GM23338 (cell line): Measurements from ENCODE around the gene TGFBR3. TPM values are rescaled to one million over a fixed set of nuclear protein-coding genes. Genes with fewer than 3 reads are reported as not detected.

ENCODE experiments used
- ATAC-seq: fragments of 200-7000 bp; cut with Tn5 transposase; 3 replicates; pipeline ENCODE4 v1.9.1; 2020
- DNase-seq: peaks from one replicate; pipeline ENCODE4 v3.0.0-alpha.2; 2015; ENCODE audit warnings: low spot score
- H2AFZ ChIP-seq: fragments of 200-600 bp; sonication (generic); 2 replicates; pipeline ENCODE4 v1.8.0; 2016; ENCODE audit warnings: antibody characterized with exemption, mild to moderate bottlenecking, moderate library complexity
- H3F3A ChIP-seq: fragments of 200-600 bp; sonication (generic); replicated peaks from 2 replicates; pipeline ENCODE4 v1.8.0; 2017; ENCODE audit warnings: antibody characterized with exemption, mixed run types, low read depth
- H3K27ac ChIP-seq: fragments of 200-600 bp; sonication (generic); 2 replicates; pipeline ENCODE4 v1.6.1; 2016; ENCODE audit warnings: low read depth
- H3K27me3 ChIP-seq: fragments of 200-600 bp; sonication (generic); 2 replicates; pipeline ENCODE4 v1.8.0; 2016; ENCODE audit warnings: mild to moderate bottlenecking, mixed run types, moderate library complexity; ENCODE audit not compliant: insufficient read depth
- H3K36me3 ChIP-seq: fragments of 200-600 bp; sonication (generic); 2 replicates; pipeline ENCODE4 v1.8.0; 2016; ENCODE audit warnings: mild to moderate bottlenecking; ENCODE audit not compliant: insufficient read depth
- H3K4me1 ChIP-seq: fragments of 200-600 bp; sonication (generic); 2 replicates; pipeline ENCODE4 v1.8.0; 2016; ENCODE audit warnings: mild to moderate bottlenecking, moderate library complexity; ENCODE audit not compliant: insufficient read depth
- H3K4me2 ChIP-seq: fragments of 200-600 bp; sonication (generic); 2 replicates; pipeline ENCODE4 v1.7.1; 2017; ENCODE audit warnings: mixed run types
- H3K4me3 ChIP-seq: fragments of 200-600 bp; sonication (generic); 2 replicates; pipeline ENCODE4 v1.6.1; 2016; ENCODE audit warnings: mixed run types
- H3K79me2 ChIP-seq: fragments of 200-600 bp; sonication (generic); replicated peaks from 2 replicates; pipeline ENCODE4 v1.8.0; 2017; ENCODE audit warnings: mild to moderate bottlenecking; ENCODE audit not compliant: insufficient read depth
- H3K9me2 ChIP-seq: fragments of 200-600 bp; sonication (generic); 2 replicates; pipeline ENCODE4 v1.8.0; 2017; ENCODE audit not compliant: insufficient read depth
- H4K20me1 ChIP-seq: fragments of 200-600 bp; sonication (generic); replicated peaks from 2 replicates; pipeline ENCODE4 v1.8.0; 2017; ENCODE audit warnings: mild to moderate bottlenecking; ENCODE audit not compliant: insufficient read depth
- H3K27ac Mint-ChIP-seq: 2 replicates; pipeline ENCODE4 v1.8.0; 2020; ENCODE audit warnings: inconsistent platforms, mild to moderate bottlenecking, moderate library complexity, mixed read lengths
- H3K27me3 Mint-ChIP-seq: 3 replicates; pipeline ENCODE4 v1.8.0; 2022; ENCODE audit warnings: low read depth, mild to moderate bottlenecking, moderate library complexity, mixed read lengths, inconsistent platforms; ENCODE audit not compliant: insufficient read depth, poor library complexity
- H3K36me3 Mint-ChIP-seq: 3 replicates; pipeline ENCODE4 v1.8.0; 2021; ENCODE audit warnings: low read depth, mild to moderate bottlenecking, inconsistent platforms, moderate library complexity, mixed read lengths
- H3K4me1 Mint-ChIP-seq: 3 replicates; pipeline ENCODE4 v1.8.0; 2020; ENCODE audit warnings: mild to moderate bottlenecking, inconsistent platforms, mixed read lengths
- H3K4me3 Mint-ChIP-seq: 3 replicates; pipeline ENCODE4 v1.8.0; 2021; ENCODE audit warnings: moderate library complexity, mild to moderate bottlenecking, inconsistent platforms, mixed read lengths
- H3K9me3 Mint-ChIP-seq: 3 replicates; pipeline ENCODE4 v1.8.0; 2020; ENCODE audit warnings: moderate library complexity, mild to moderate bottlenecking, inconsistent platforms, mixed read lengths
- CREB1 ChIP-seq: fragments of 250-450 bp; sonication (Bioruptor Pico); IDR thresholded peaks from 2 replicates; pipeline ENCODE4 v1.5.0; 2020; ENCODE audit warnings: low read depth, mild to moderate bottlenecking, moderate library complexity
- EZH2phosphoT487 ChIP-seq: fragments of 200-600 bp; sonication (generic); IDR thresholded peaks from one replicate; pipeline ENCODE4 v1.8.1; 2018; ENCODE audit warnings: antibody characterized with exemption; ENCODE audit not compliant: unreplicated experiment
- NANOG ChIP-seq: IDR thresholded peaks from 2 replicates; pipeline ENCODE4 v1.6.1; 2016; ENCODE audit warnings: antibody characterized with exemption, borderline replicate concordance
- POLR2AphosphoS5 ChIP-seq: IDR thresholded peaks from 2 replicates; pipeline ENCODE4 v1.6.1; 2016; ENCODE audit warnings: antibody characterized with exemption, low read depth
- STAT1 ChIP-seq: IDR thresholded peaks from one replicate; pipeline ENCODE4 v1.6.1; 2016; ENCODE audit warnings: antibody characterized with exemption; ENCODE audit not compliant: unreplicated experiment
- ZNF114 ChIP-seq: fragments of 250-450 bp; sonication (Bioruptor Pico); IDR thresholded peaks from 2 replicates; pipeline ENCODE4 v1.5.0; 2020; ENCODE audit warnings: mild to moderate bottlenecking, moderate library complexity
- polyA plus RNA-seq: library from polyadenylated mRNA; unstranded; fragments of >200 nt; fragmentation: Nextera tagmentation; extraction: Ambion mirVana; gene quantifications from 2 replicates; pipeline ENCODE4 v1.2.1, GENCODE V29; 2016
- total RNA-seq: library from RNA; depleted of rRNA; stranded (reverse); fragments of >200 nt; shearing (Covaris generic); gene quantifications from 2 replicates; pipeline ENCODE4 v1.2.3, GENCODE V29; 2014
- TF ChIP-seq, protein P1 (sequence below): fragments of 250-450 bp; sonication (Bioruptor Pico); IDR thresholded peaks from 2 replicates; pipeline ENCODE4 v1.5.0; 2020; ENCODE audit warnings: mild to moderate bottlenecking, moderate library complexity
- TF ChIP-seq, protein P2 (sequence below), 2 experiments: fragments of 200-600 bp in 1 of 2; sonication (generic) in 1 of 2; conservative IDR thresholded peaks; 2 replicates each; pipeline versions ENCODE4 v1.5.1 to v1.6.1; 2016 to 2017; ENCODE audit warnings: antibody characterized with exemption in 2 of 2, low read depth in 2 of 2, mild to moderate bottlenecking in 2 of 2, moderate library complexity in 1 of 2

Gene TGFBR3
- total and polyA plus RNA-seq, 2 experiments from 2014 or later, result 1.7 to 2.9 TPM

DNA sequence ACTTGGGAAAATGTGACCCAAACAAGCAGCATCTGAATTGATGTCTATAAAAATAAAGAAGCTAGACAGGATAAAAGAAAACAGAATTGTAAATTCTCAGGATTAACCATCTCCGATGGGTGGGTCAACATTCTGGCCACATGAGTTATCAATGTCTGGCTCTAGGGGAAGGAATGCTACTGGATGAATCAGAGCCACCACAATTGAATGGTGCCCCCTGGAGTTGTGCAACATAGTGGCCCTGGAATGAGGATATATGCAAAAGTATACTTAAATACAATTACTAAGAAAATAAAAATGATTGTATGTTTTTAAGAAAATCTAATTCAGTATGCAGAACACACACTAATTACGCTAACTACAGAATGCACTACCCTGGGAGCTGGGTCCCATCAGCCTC is 185.6 kb downstream of the TGFBR3 start:
- peaks cover 3% of the 10 kb centered on the region for H3K27me3 Mint-ChIP-seq
- Histone ChIP-seq H3K79me2 (no peaks in the 10 kb centered on the region), H3K4me3 (no peak overlapping the region), H3K4me2 (no peak overlapping the region), H3K4me1 (peaks cover 8% of the 10 kb centered on the region), H3K27ac (no peak overlapping the region), H3K36me3 (no peaks in the 10 kb centered on the region), H3K9me2 (no peaks in the 10 kb centered on the region), H2AFZ (no peak overlapping the region), H3K27me3 (no peaks in the 10 kb centered on the region), H3F3A (no peaks in the 10 kb centered on the region), H4K20me1 (no peaks in the 10 kb centered on the region)
- ATAC-seq, result no peak
- no peak overlapping the region for H3K4me3 Mint-ChIP-seq
- peaks cover 17% of the 10 kb centered on the region; the same call in 2 of the 3 replicates for H3K4me1 Mint-ChIP-seq
- no peak overlapping the region; the same call in 1 of the 2 replicates for H3K27ac Mint-ChIP-seq
- no peaks in the 10 kb centered on the region for H3K36me3 Mint-ChIP-seq
- TF ChIP-seq, protein P1, sequence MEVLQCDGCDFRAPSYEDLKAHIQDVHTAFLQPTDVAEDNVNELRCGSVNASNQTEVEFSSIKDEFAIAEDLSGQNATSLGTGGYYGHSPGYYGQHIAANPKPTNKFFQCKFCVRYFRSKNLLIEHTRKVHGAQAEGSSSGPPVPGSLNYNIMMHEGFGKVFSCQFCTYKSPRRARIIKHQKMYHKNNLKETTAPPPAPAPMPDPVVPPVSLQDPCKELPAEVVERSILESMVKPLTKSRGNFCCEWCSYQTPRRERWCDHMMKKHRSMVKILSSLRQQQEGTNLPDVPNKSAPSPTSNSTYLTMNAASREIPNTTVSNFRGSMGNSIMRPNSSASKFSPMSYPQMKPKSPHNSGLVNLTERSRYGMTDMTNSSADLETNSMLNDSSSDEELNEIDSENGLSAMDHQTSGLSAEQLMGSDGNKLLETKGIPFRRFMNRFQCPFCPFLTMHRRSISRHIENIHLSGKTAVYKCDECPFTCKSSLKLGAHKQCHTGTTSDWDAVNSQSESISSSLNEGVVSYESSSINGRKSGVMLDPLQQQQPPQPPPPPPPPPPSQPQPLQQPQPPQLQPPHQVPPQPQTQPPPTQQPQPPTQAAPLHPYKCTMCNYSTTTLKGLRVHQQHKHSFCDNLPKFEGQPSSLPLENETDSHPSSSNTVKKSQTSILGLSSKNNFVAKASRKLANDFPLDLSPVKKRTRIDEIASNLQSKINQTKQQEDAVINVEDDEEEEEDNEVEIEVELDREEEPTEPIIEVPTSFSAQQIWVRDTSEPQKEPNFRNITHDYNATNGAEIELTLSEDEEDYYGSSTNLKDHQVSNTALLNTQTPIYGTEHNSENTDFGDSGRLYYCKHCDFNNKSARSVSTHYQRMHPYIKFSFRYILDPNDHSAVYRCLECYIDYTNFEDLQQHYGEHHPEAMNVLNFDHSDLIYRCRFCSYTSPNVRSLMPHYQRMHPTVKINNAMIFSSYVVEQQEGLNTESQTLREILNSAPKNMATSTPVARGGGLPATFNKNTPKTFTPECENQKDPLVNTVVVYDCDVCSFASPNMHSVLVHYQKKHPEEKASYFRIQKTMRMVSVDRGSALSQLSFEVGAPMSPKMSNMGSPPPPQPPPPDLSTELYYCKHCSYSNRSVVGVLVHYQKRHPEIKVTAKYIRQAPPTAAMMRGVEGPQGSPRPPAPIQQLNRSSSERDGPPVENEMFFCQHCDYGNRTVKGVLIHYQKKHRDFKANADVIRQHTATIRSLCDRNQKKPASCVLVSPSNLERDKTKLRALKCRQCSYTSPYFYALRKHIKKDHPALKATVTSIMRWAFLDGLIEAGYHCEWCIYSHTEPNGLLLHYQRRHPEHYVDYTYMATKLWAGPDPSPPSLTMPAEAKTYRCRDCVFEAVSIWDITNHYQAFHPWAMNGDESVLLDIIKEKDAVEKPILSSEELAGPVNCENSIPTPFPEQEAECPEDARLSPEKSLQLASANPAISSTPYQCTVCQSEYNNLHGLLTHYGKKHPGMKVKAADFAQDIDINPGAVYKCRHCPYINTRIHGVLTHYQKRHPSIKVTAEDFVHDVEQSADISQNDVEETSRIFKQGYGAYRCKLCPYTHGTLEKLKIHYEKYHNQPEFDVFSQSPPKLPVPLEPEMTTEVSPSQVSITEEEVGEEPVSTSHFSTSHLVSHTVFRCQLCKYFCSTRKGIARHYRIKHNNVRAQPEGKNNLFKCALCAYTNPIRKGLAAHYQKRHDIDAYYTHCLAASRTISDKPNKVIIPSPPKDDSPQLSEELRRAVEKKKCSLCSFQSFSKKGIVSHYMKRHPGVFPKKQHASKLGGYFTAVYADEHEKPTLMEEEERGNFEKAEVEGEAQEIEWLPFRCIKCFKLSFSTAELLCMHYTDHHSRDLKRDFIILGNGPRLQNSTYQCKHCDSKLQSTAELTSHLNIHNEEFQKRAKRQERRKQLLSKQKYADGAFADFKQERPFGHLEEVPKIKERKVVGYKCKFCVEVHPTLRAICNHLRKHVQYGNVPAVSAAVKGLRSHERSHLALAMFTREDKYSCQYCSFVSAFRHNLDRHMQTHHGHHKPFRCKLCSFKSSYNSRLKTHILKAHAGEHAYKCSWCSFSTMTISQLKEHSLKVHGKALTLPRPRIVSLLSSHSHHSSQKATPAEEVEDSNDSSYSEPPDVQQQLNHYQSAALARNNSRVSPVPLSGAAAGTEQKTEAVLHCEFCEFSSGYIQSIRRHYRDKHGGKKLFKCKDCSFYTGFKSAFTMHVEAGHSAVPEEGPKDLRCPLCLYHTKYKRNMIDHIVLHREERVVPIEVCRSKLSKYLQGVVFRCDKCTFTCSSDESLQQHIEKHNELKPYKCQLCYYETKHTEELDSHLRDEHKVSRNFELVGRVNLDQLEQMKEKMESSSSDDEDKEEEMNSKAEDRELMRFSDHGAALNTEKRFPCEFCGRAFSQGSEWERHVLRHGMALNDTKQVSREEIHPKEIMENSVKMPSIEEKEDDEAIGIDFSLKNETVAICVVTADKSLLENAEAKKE (CRISPR knock-in tag), result no peak
- TF ChIP-seq, protein P2, sequence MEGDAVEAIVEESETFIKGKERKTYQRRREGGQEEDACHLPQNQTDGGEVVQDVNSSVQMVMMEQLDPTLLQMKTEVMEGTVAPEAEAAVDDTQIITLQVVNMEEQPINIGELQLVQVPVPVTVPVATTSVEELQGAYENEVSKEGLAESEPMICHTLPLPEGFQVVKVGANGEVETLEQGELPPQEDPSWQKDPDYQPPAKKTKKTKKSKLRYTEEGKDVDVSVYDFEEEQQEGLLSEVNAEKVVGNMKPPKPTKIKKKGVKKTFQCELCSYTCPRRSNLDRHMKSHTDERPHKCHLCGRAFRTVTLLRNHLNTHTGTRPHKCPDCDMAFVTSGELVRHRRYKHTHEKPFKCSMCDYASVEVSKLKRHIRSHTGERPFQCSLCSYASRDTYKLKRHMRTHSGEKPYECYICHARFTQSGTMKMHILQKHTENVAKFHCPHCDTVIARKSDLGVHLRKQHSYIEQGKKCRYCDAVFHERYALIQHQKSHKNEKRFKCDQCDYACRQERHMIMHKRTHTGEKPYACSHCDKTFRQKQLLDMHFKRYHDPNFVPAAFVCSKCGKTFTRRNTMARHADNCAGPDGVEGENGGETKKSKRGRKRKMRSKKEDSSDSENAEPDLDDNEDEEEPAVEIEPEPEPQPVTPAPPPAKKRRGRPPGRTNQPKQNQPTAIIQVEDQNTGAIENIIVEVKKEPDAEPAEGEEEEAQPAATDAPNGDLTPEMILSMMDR (conservative IDR thresholded peaks at IDR 0.05; ENCODE audit: low read depth in 2 of 2), result peak; percentile 17 to 25; a peak in 2 of 4 replicates
- DNase-seq, result no peak
- no peaks in the 10 kb centered on the region for H3K9me3 Mint-ChIP-seq

DNA sequence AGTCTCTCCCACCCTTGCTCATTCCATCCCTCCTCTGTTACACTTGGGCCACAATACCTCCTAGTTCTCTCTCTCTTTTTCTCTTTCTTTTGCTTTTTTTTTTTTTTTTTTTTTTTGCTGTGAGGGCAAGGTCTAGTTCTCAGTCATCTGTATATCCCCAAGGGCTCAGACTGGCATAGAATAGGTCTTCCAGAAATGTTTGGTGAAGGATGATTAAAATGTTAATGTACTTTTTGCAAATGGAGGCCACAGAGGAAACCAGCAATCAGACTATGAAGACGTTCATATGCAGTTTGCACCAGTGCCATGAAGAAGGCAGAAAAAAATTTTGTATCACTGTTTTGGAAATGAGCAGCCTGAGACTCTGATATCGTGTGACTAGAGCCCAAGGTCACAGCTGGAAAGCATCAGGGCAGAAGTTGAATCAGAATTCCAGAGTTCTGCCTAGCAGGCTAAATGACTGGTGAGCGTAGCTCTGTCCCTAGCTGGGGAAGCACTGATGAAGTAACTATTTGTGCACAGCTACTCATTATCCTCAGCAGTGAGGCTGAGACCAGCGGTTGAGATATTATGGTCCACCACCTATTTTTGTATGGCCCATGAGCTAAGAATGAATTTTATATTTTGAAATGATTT is 186.5 kb downstream of the TGFBR3 start:
- Histone ChIP-seq H3K4me1 (no peaks in the 10 kb centered on the region), H4K20me1 (no peaks in the 10 kb centered on the region), H3K4me3 (no peak overlapping the region), H3F3A (no peaks in the 10 kb centered on the region), H3K27ac (no peak overlapping the region), H3K79me2 (no peaks in the 10 kb centered on the region), H3K27me3 (no peaks in the 10 kb centered on the region), H3K36me3 (no peaks in the 10 kb centered on the region), H2AFZ (no peak overlapping the region), H3K4me2 (no peak overlapping the region), H3K9me2 (no peaks in the 10 kb centered on the region)
- DNase-seq, result no peak
- 0 out of 2 replicates have a peak overlapping the region, but pooled peaks have one; percentile 4 for H3K27ac Mint-ChIP-seq
- H3K36me3 Mint-ChIP-seq, result no peaks in the 10 kb centered on the region
- H3K9me3 Mint-ChIP-seq, result no peaks in the 10 kb centered on the region
- no peak overlapping the region for H3K4me3 Mint-ChIP-seq
- peaks cover 11% of the 10 kb centered on the region; the same call in 2 of the 3 replicates for H3K4me1 Mint-ChIP-seq
- no peak; the same call in 2 of the 3 replicates for ATAC-seq
- H3K27me3 Mint-ChIP-seq, result peaks cover 3% of the 10 kb centered on the region
- no peak for TF ChIP-seq CREB1
- no peak for TF ChIP-seq ZNF114 (CRISPR knock-in tag)
- TF ChIP-seq, protein P2 (conservative IDR thresholded peaks at IDR 0.05; ENCODE audit: low read depth in 2 of 2), result no peak
- no peak for TF ChIP-seq STAT1
- TF ChIP-seq EZH2phosphoT487, result no peak
- no peak for TF ChIP-seq NANOG
- no peak for TF ChIP-seq POLR2AphosphoS5
